Lung (tissue), 12 donors: ENCODE measurements around the gene SLC4A9. TPM values are rescaled to one million over a fixed set of nuclear protein-coding genes. Genes with fewer than 3 reads are reported as not detected.

Experiments
- ATAC-seq: fragments of 200-7000 bp; cut with Tn5 transposase; one replicate; pipeline ENCODE4 v1.9.1; 2020; ENCODE audit warnings: moderate number of reproducible peaks; ENCODE audit not compliant: insufficient read depth, low FRiP score
- DNase-seq, 3 donors: peaks; one replicate each; pipeline ENCODE4 v3.0.0-alpha.2; 2013 to 2017
- H3K27ac ChIP-seq, 2 donors: one replicate each; pipeline ENCODE4 v1.5.1; 2013; ENCODE audit warnings: mild to moderate bottlenecking in 2 of 2, moderate library complexity in 2 of 2, control low read depth in 1 of 2, inconsistent platforms in 1 of 2, low read depth in 1 of 2, low read length in 1 of 2
- H3K27me3 ChIP-seq, 3 donors: one replicate each; pipeline ENCODE4 v1.5.1; 2013; ENCODE audit warnings: low read length in 2 of 3; ENCODE audit not compliant: control insufficient read depth in 3 of 3, insufficient read depth in 3 of 3
- H3K36me3 ChIP-seq, 4 donors: one replicate each; pipeline ENCODE4 v1.5.1; 2013; ENCODE audit warnings: low read length in 4 of 4, mild to moderate bottlenecking in 1 of 4, moderate library complexity in 1 of 4; ENCODE audit not compliant: control insufficient read depth in 4 of 4, insufficient read depth in 4 of 4
- H3K4me1 ChIP-seq, 5 donors: one replicate each; pipeline ENCODE4 v1.5.1; 2013; ENCODE audit warnings: low read length in 5 of 5, mild to moderate bottlenecking in 2 of 5, moderate library complexity in 1 of 5; ENCODE audit not compliant: control insufficient read depth in 5 of 5, insufficient read depth in 5 of 5
- H3K4me3 ChIP-seq: one replicate; pipeline ENCODE4 v1.5.1; 2013; ENCODE audit warnings: mild to moderate bottlenecking, control low read depth, moderate library complexity
- H3K9ac ChIP-seq, 2 donors: one replicate each; pipeline ENCODE4 v1.5.1; 2013; ENCODE audit warnings: low read length in 2 of 2, control low read depth in 1 of 2; ENCODE audit not compliant: insufficient read depth in 1 of 2
- H3K9me3 ChIP-seq, 4 donors: one replicate each; pipeline ENCODE4 v1.5.1; 2013; ENCODE audit warnings: low read length in 3 of 4, mild to moderate bottlenecking in 1 of 4, moderate library complexity in 1 of 4; ENCODE audit not compliant: control insufficient read depth in 4 of 4, insufficient read depth in 3 of 4
- WGBS, 2 donors: extraction: QIAGEN DNeasy Blood & Tissue Kit; methylation state at CpG; one replicate each; pipeline ENCODE4 v1.1.7; 2013; 5-methylcytosine and 5-hydroxymethylcytosine counted together
- polyA plus RNA-seq, 2 donors: library from polyadenylated mRNA; stranded (reverse); fragments of 200-250 nt; gene quantifications; one replicate each; pipeline ENCODE4 v1.2.1, GENCODE V29; 2013
- total RNA-seq, 2 donors: library from RNA; depleted of rRNA in 1 of 2; stranded (reverse); fragments of >200 nt in 1 of 2; gene quantifications; one replicate each; pipeline ENCODE4 v1.2.1, GENCODE V29; 2014 to 2021
- TF ChIP-seq, protein P1 (sequence below): IDR thresholded peaks from 2 replicates; pipeline ENCODE4 v1.5.1; 2012; ENCODE audit warnings: mild to moderate bottlenecking; ENCODE audit errors: control extremely low read depth, extremely low read depth
- donor health status: control.
- donor health status: control.
- donor health status: Bipolar disorder and iron deficiency.
- donor health status: healthy.
- donor health status: DM: yes; HTN: yes; CAD: no.

Gene SLC4A9
- total and polyA plus RNA-seq, 4 donors, result 0.05 to 0.18 (median 0.09) TPM

DNA sequence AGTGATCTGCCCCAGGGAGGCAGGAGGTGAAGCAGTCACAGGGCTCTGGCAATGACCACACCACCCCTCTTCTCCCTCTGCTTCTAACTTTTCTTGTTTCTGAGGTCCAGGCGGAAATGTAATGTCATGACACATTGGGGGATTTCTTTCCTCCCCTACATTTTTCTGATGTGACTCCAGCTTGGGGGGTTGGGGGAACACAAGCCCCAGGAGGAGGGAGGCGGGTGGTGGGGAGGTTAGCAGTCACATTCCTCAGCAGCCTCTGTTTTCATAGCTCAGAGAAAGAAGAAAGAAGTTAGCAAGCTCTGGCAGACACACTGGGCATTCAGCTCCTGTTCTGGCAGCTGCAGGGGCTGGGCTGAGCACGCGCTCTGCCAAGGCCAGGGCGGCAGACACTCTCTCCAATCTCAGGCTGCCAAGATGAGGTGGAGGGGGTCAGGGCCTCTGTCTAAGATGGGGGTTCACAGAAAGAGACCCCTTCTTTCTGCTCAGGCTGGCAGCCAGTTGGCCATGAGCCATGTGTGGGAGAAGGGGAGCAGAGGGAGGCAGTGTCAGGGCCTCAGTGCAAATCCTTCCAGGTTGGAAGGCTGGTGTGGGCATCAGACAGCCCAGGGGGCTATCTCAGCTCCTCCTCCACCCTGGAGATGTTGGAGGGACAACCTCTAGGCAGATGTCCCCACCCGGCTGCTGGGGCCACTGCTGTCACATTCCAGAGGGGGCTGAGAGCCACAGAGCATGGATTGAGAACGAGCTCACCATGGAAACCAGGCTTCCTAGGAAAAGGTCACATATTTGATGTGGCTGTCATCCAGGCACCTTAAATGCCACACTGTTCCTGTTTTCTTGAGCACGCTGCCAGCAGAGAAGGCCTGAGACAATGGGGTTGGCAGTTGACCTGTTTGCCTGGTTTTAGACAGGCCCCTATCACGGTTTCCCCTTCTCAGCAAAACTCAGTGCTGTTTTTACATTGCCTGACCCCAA is 37.0 kb upstream of the SLC4A9 start:
- Histone ChIP-seq H3K9me3 (no peaks in the 10 kb centered on the region), H3K36me3 (no peaks in the 10 kb centered on the region), H3K27me3 (no peaks in the 10 kb centered on the region), H3K4me1 (peaks cover 13 to 34% (median 25%) of the 10 kb centered on the region in 5 donors), H3K9ac (no peak overlapping the region), H3K4me3 (no peak overlapping the region), H3K27ac (peak overlapping the region; percentile 66 to 77)
- ATAC-seq (peak; percentile 37), DNase-seq (peak; percentile 55 to 67 (median 58))
- TF ChIP-seq, protein P1, sequence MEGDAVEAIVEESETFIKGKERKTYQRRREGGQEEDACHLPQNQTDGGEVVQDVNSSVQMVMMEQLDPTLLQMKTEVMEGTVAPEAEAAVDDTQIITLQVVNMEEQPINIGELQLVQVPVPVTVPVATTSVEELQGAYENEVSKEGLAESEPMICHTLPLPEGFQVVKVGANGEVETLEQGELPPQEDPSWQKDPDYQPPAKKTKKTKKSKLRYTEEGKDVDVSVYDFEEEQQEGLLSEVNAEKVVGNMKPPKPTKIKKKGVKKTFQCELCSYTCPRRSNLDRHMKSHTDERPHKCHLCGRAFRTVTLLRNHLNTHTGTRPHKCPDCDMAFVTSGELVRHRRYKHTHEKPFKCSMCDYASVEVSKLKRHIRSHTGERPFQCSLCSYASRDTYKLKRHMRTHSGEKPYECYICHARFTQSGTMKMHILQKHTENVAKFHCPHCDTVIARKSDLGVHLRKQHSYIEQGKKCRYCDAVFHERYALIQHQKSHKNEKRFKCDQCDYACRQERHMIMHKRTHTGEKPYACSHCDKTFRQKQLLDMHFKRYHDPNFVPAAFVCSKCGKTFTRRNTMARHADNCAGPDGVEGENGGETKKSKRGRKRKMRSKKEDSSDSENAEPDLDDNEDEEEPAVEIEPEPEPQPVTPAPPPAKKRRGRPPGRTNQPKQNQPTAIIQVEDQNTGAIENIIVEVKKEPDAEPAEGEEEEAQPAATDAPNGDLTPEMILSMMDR, result no peak
- WGBS, 2 donors, result 47 to 68% methylated on average over 9 of the region's 9 CpGs

DNA sequence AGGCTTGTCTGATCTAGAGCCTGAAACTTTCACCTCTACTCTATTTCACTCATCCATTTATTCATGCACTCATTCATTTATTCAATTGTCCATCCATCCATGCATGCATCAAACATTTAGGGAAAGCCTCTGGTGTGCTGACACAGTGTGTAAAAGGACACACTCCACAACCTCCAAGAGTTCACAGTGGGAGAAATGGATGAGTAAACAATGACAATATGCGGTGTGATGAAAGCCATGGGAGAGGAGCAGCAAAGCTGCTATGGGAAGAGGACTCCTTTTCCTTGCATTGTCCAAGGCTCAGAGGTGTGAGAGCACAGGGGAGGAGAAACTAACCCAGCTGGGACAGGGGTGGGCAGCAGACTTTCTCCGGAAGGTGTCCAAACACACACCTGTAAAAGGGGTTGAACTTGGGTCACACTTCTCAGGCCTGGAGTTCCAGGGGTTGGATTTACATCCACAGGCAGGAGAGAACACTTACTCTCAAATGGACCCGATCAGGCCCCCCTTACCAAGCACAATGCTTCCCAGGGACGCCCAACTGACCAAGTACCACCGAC is 35.9 kb upstream of the SLC4A9 start:
- Histone ChIP-seq H3K4me3 (no peak overlapping the region), H3K27ac (peak overlapping the region in 1 of 2 donors; percentile 26), H3K4me1 (peaks cover 13 to 37% (median 25%) of the 10 kb centered on the region in 5 donors), H3K27me3 (no peaks in the 10 kb centered on the region), H3K9ac (peak overlapping the region in 1 of 2 donors; percentile 28), H3K9me3 (no peaks in the 10 kb centered on the region), H3K36me3 (no peaks in the 10 kb centered on the region)
- TF ChIP-seq, protein P1, result no peak
- 73 to 74% methylated on average over 5 of the region's 5 CpGs for WGBS, 2 donors
- no peak for DNase-seq
- ATAC-seq, result no peak

DNA sequence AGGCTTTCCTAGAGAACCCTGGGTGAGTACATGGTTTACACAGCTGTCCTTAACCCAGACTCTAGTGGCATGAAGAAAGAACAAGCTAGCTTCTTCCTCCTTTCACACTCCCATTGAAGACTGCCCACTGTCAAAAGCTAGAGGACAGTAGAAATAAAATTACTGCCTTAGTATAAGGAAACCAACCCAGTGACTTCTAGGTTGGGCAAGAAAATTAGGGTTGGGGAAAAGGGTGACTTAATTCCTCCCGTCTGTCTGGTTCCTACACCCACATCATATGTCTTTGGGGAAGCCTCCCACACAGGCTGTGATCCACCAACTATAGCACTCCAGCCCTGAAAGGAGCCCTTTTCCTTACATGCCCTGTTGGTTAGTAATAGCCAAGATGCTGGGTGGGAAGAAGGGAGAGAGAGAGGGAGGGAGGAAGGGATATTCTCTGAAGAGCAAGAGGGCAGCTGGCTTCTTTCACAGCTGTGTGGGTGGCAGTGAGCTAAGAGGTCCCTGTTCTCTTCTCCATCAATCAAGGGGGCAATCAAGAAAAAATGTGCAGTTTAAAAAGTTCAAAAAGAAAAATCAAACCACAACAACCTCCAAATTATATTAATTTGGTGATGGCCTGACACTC is 35.3 kb upstream of the SLC4A9 start:
- peak in 2 of 3 donors; percentile 29 to 55 for DNase-seq
- 30 to 52% methylated on average over 1 of the region's 1 CpG for WGBS, 2 donors

More for the DNA sequence above, 35.3 kb upstream of the SLC4A9 start:
- TF ChIP-seq, protein P1, result no peak
- Histone ChIP-seq H3K4me1 (peaks cover 13 to 37% (median 25%) of the 10 kb centered on the region in 5 donors), H3K27ac (peak overlapping the region in 1 of 2 donors; percentile 26), H3K9me3 (no peaks in the 10 kb centered on the region), H3K36me3 (no peaks in the 10 kb centered on the region), H3K9ac (peak overlapping the region in 1 of 2 donors; percentile 5), H3K27me3 (no peaks in the 10 kb centered on the region), H3K4me3 (no peak overlapping the region)
- ATAC-seq, result peak; percentile 37
